Neuronal stem cell (in vitro differentiated cells): ENCODE measurements around the gene SORBS1.

Experiments
- DNase-seq: peaks from one replicate; pipeline ENCODE4 v3.0.0-alpha.2; 2013; ENCODE audit warnings: low spot score
- H2AFZ ChIP-seq: one replicate; pipeline ENCODE4 v1.6.1; 2013; ENCODE audit warnings: mild to moderate bottlenecking, low read length, inconsistent platforms
- H2AK5ac ChIP-seq: 2 replicates; pipeline ENCODE4 v1.6.1; 2013; ENCODE audit warnings: low read depth, mild to moderate bottlenecking, inconsistent platforms, low read length, moderate library complexity, mixed read lengths
- H2BK120ac ChIP-seq: 2 replicates; pipeline ENCODE4 v1.6.1; 2013; ENCODE audit warnings: low read depth, mild to moderate bottlenecking, inconsistent platforms, low read length, moderate library complexity, mixed read lengths
- H2BK12ac ChIP-seq: one replicate; pipeline ENCODE4 v1.6.1; 2013; ENCODE audit warnings: low read length, inconsistent platforms
- H2BK15ac ChIP-seq: 2 replicates; pipeline ENCODE4 v1.6.1; 2013; ENCODE audit warnings: mild to moderate bottlenecking, low read length, inconsistent platforms, mixed read lengths
- H2BK5ac ChIP-seq: one replicate; pipeline ENCODE4 v1.6.1; 2013; ENCODE audit warnings: inconsistent platforms, mild to moderate bottlenecking, low read length, moderate library complexity
- H3K14ac ChIP-seq: one replicate; pipeline ENCODE4 v1.6.1; 2013; ENCODE audit warnings: low read length, inconsistent platforms
- H3K18ac ChIP-seq: 2 replicates; pipeline ENCODE4 v1.6.1; 2013; ENCODE audit warnings: low read length, inconsistent platforms
- H3K23ac ChIP-seq: 2 replicates; pipeline ENCODE4 v1.6.1; 2013; ENCODE audit warnings: low read depth, mild to moderate bottlenecking, mixed read lengths, low read length, inconsistent platforms; ENCODE audit not compliant: poor library complexity
- H3K27ac ChIP-seq: replicated peaks from 3 replicates; pipeline ENCODE4 v1.5.1; 2013; ENCODE audit warnings: low read length, inconsistent platforms
- H3K27me3 ChIP-seq, 3 experiments: 2 replicates each; pipeline ENCODE4 v1.6.1; 2013; ENCODE audit warnings: low read length in 3 of 3, mild to moderate bottlenecking in 2 of 3, inconsistent platforms in 1 of 3, low read depth in 1 of 3, mixed read lengths in 1 of 3, moderate library complexity in 1 of 3; ENCODE audit not compliant: control insufficient read depth in 3 of 3, insufficient read depth in 3 of 3
- H3K36me3 ChIP-seq, 2 donors: replicated peaks in 1 of 2; 2 replicates each; pipeline ENCODE4 v1.6.1; 2013; ENCODE audit warnings: low read length in 2 of 2; ENCODE audit not compliant: control insufficient read depth in 2 of 2, insufficient read depth in 2 of 2
- H3K4ac ChIP-seq: 2 replicates; pipeline ENCODE4 v1.6.1; 2013; ENCODE audit warnings: inconsistent platforms, mild to moderate bottlenecking, low read length, moderate library complexity
- H3K4me1 ChIP-seq, 2 donors: 1 replicate in 1 of 2; 2 replicates in 1 of 2; pipeline ENCODE4 v1.6.1; 2013; ENCODE audit warnings: low read length in 2 of 2, low read depth in 1 of 2; ENCODE audit not compliant: control insufficient read depth in 2 of 2, insufficient read depth in 1 of 2
- H3K4me2 ChIP-seq: one replicate; pipeline ENCODE4 v1.6.1; 2013; ENCODE audit warnings: mild to moderate bottlenecking, low read length, inconsistent platforms; ENCODE audit not compliant: insufficient read depth, poor library complexity, severe bottlenecking
- H3K4me3 ChIP-seq, 2 donors: 2 replicates each; pipeline ENCODE4 v1.5.1; 2013; ENCODE audit warnings: low read length in 2 of 2, mild to moderate bottlenecking in 2 of 2, inconsistent platforms in 1 of 2, moderate library complexity in 1 of 2
- H3K79me1 ChIP-seq: one replicate; pipeline ENCODE4 v1.6.1; 2013; ENCODE audit warnings: low read depth, mild to moderate bottlenecking, inconsistent platforms, low read length, moderate library complexity
- H3K9ac ChIP-seq: one replicate; pipeline ENCODE4 v1.6.1; 2013; ENCODE audit warnings: mild to moderate bottlenecking, low read depth, low read length, inconsistent platforms; ENCODE audit not compliant: poor library complexity
- H3K9me3 ChIP-seq, 2 donors: replicated peaks in 1 of 2; 2 replicates each; pipeline versions ENCODE3 to v1.6.1; 2013; ENCODE audit warnings: low read length in 2 of 2, mild to moderate bottlenecking in 2 of 2, inconsistent platforms in 1 of 2, low read depth in 1 of 2, mixed read lengths in 1 of 2, moderate library complexity in 1 of 2; ENCODE audit not compliant: control insufficient read depth in 2 of 2, insufficient read depth in 1 of 2
- H4K8ac ChIP-seq: one replicate; pipeline ENCODE4 v1.6.1; 2013; ENCODE audit warnings: low read depth, mild to moderate bottlenecking, inconsistent platforms, low read length, moderate library complexity
- H4K91ac ChIP-seq: one replicate; pipeline ENCODE4 v1.6.1; 2013; ENCODE audit warnings: low read length, low read depth, mild to moderate bottlenecking, inconsistent platforms; ENCODE audit not compliant: poor library complexity
- WGBS, 2 donors: extraction: QIAGEN DNeasy Blood & Tissue Kit; methylation state at CpG; one replicate each; pipeline ENCODE4 v1.1.7; 2013; ENCODE audit warnings: missing lambda C conversion rate in 2 of 2, mixed read lengths in 1 of 2; ENCODE audit not compliant: insufficient read length in 2 of 2, insufficient replicate concordance in 1 of 2; ENCODE audit errors: extremely low coverage in 2 of 2; 5-methylcytosine and 5-hydroxymethylcytosine counted together

SORBS1 gene

DNA sequence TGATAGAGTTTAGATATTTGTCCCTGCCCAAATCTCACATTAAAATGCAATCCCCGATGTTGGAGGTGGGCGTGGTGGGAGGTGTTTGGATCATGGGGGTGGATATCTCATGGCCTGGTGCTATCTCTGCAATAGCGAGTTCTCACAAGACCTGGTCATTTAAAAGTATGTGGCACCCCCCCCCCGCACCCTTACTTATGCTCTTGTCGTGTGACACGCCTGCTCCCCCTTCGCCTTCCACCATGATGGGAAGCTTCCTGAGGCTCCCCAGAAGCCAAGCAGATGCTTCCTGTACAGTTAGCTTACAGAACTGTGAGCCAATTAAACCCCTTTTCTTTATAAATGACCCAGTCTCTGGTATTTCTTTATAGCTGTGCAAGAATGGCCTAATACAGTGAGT is 118.8 kb downstream of the SORBS1 start:
- no CpG with 5 or more reads among the region's 7 CpGs for WGBS, 2 donors
- Histone ChIP-seq H3K4ac (no peak overlapping the region), H3K4me3 (no peak overlapping the region), H3K4me2 (no peak overlapping the region), H3K27me3 (no peaks in the 10 kb centered on the region), H3K27ac (no peak overlapping the region), H3K9ac (no peak overlapping the region), H2BK120ac (no peak overlapping the region), H3K14ac (no peak overlapping the region), H3K18ac (no peak overlapping the region), H3K36me3 (no peaks in the 10 kb centered on the region), H2BK5ac (no peak overlapping the region), H3K4me1 (no peaks in the 10 kb centered on the region), H2AFZ (no peak overlapping the region), H2BK12ac (no peak overlapping the region), H4K8ac (no peak overlapping the region), H2BK15ac (no peak overlapping the region), H3K23ac (no peak overlapping the region), H2AK5ac (no peak overlapping the region), H3K79me1 (no peaks in the 10 kb centered on the region), H3K9me3 (no peaks in the 10 kb centered on the region), H4K91ac (no peak overlapping the region)
- DNase-seq: no peak

DNA sequence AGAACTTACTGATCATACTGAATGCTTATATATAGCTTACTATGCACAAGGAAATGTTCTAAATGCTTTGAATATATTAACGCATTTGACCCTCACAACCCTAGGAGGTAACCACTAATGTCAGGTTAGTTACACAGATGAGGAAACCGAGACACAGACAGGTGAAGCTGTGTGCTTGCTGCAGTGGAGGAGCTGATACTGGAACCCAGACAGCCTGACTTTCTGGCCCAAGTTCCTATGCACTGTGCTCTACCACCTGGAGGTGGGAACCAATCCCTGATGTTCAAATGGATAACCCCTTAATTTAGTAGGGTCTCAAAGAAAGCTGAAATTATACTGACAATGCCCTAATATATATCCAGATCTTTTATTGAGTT is 119.6 kb downstream of the SORBS1 start:
- no peaks in the 10 kb centered on the region for H3K27me3 ChIP-seq
- H2BK5ac ChIP-seq: no peak overlapping the region
- H2AK5ac ChIP-seq: no peak overlapping the region
- H4K8ac ChIP-seq: no peak overlapping the region
- no peak overlapping the region for H2BK15ac ChIP-seq
- H3K27ac ChIP-seq: no peak overlapping the region
- H3K4me1 ChIP-seq: no peaks in the 10 kb centered on the region
- H3K9me3 ChIP-seq: no peaks in the 10 kb centered on the region
- H3K23ac ChIP-seq: no peak overlapping the region
- H3K36me3 ChIP-seq: peaks cover 0 to 1% of the 10 kb centered on the region in 2 donors
- H4K91ac ChIP-seq: no peak overlapping the region
- no peak overlapping the region for H3K18ac ChIP-seq
- H2AFZ ChIP-seq: no peak overlapping the region
- H2BK120ac ChIP-seq: no peak overlapping the region
- H3K14ac ChIP-seq: no peak overlapping the region
- H3K4me3 ChIP-seq: no peak overlapping the region
- H3K4me2 ChIP-seq: no peak overlapping the region
- H2BK12ac ChIP-seq: no peak overlapping the region
- no peak for DNase-seq
- no peak overlapping the region for H3K4ac ChIP-seq
- H3K79me1 ChIP-seq: no peaks in the 10 kb centered on the region
- H3K9ac ChIP-seq: no peak overlapping the region
- whole genome bisulfite sequencing, 2 donors: no CpG with 5 or more reads among the region's 2 CpGs

DNA sequence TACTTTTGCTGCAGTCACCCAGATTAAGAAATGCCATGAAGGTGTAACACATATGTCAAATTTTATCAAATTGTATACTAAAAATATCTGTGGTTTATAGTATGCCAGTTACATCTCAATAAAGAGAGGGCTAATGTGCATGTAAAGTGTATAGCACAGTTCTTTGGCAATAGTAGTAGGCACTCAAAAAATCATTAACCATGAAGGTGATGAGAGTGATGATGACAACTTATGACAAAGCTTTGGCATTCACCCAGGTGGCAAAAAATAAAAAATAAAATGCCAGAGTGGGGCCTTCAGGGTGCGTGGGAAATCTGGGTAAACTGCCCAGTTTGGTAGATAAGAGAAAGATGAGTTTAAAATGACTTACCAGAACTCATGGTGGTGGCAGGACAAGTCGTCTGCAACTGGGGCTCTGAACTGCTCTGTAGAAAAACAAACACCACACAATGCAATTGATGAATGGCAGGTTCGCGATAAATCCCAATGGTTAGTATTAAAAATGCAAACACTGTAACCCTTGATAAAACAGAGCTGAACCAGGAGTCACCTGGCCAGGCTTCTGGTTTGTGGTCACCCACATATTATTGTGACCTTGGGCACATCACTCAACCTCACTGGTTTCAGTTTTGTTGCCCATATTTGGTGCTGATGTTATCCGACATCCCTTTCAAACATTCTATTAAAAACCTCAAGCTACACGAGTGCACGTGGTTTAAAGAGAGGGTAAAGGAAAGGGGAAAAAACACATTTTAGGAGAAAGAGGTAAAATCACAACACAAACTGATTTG is 120.2 kb downstream of the SORBS1 start:
- no peak overlapping the region for H3K23ac ChIP-seq
- H3K4me2 ChIP-seq: no peak overlapping the region
- H3K14ac ChIP-seq: no peak overlapping the region
- no peak overlapping the region for H2BK120ac ChIP-seq
- no peak for DNase-seq
- no peak overlapping the region for H4K91ac ChIP-seq
- no peak overlapping the region for H2AK5ac ChIP-seq
- no peak overlapping the region for H2BK12ac ChIP-seq
- H3K79me1 ChIP-seq: no peaks in the 10 kb centered on the region
- no peak overlapping the region for H2AFZ ChIP-seq
- H2BK15ac ChIP-seq: no peak overlapping the region
- no peaks in the 10 kb centered on the region for H3K9me3 ChIP-seq
- H3K27me3 ChIP-seq: no peaks in the 10 kb centered on the region
- peaks cover 0 to 1% of the 10 kb centered on the region in 2 donors for H3K36me3 ChIP-seq
- H3K4me1 ChIP-seq: no peaks in the 10 kb centered on the region
- WGBS, 2 donors: no CpG with 5 or more reads among the region's 7 CpGs
- no peak overlapping the region for H2BK5ac ChIP-seq
- no peak overlapping the region for H3K9ac ChIP-seq
- no peak overlapping the region for H3K4ac ChIP-seq
- H4K8ac ChIP-seq: no peak overlapping the region
- no peak overlapping the region for H3K4me3 ChIP-seq
- H3K27ac ChIP-seq: no peak overlapping the region
- H3K18ac ChIP-seq: no peak overlapping the region

- no peak overlapping the region for H3K9ac ChIP-seq
- H2BK12ac ChIP-seq: no peak overlapping the region
- no peak overlapping the region for H3K27ac ChIP-seq
- no peak overlapping the region for H2AK5ac ChIP-seq
- no peak overlapping the region for H3K23ac ChIP-seq
- H3K36me3 ChIP-seq: peaks cover 0 to 1% of the 10 kb centered on the region in 2 donors
- no peaks in the 10 kb centered on the region for H3K79me1 ChIP-seq
- no peak overlapping the region for H3K18ac ChIP-seq
- no CpG with 5 or more reads among the region's 6 CpGs for WGBS, 2 donors
- no peak overlapping the region for H2BK5ac ChIP-seq
- H4K91ac ChIP-seq: no peak overlapping the region
- no peaks in the 10 kb centered on the region for H3K27me3 ChIP-seq
- DNase-seq: no peak
- no peak overlapping the region for H3K4ac ChIP-seq
- H3K14ac ChIP-seq: no peak overlapping the region
- no peak overlapping the region for H4K8ac ChIP-seq
- no peak overlapping the region for H2BK120ac ChIP-seq
- H2AFZ ChIP-seq: no peak overlapping the region
- no peaks in the 10 kb centered on the region for H3K9me3 ChIP-seq
- no peaks in the 10 kb centered on the region for H3K4me1 ChIP-seq
- no peak overlapping the region for H3K4me2 ChIP-seq
- H2BK15ac ChIP-seq: no peak overlapping the region
- H3K4me3 ChIP-seq: no peak overlapping the region
Observed at GRCh38 chr10:95440038-95440725, 121.0 kb downstream of the SORBS1 start.
